CD14-positive monocyte (primary cell): ENCODE data around the gene FBXL2. TPM values are rescaled to one million over a fixed set of nuclear protein-coding genes. Genes with fewer than 3 reads are reported as not detected.

Source experiments
- DNase-seq, 3 donors: peaks; one replicate each; pipeline ENCODE4 v3.0.0-alpha.2; 2011 to 2022
- H2AFZ ChIP-seq: 2 replicates; pipeline ENCODE4 v1.6.0; 2012; ENCODE audit warnings: mild to moderate bottlenecking, low read depth, low read length, inconsistent platforms; ENCODE audit not compliant: insufficient read depth, poor library complexity, severe bottlenecking
- H3K27ac ChIP-seq, 2 donors: 1 replicate in 1 of 2; 2 replicates in 1 of 2; pipeline ENCODE4 v1.5.1; 2012 to 2013; ENCODE audit warnings: low read length in 2 of 2, control low read depth in 1 of 2, inconsistent platforms in 1 of 2, low read depth in 1 of 2, mild to moderate bottlenecking in 1 of 2
- H3K27me3 ChIP-seq, 2 donors: one replicate each; pipeline versions ENCODE4 v1.6.0 to v1.6.1; 2011 to 2013; ENCODE audit warnings: low read length in 2 of 2; ENCODE audit not compliant: control insufficient read depth in 2 of 2, insufficient read depth in 2 of 2
- H3K36me3 ChIP-seq, 2 donors: replicated peaks in 1 of 2; 1 replicate in 1 of 2; 2 replicates in 1 of 2; pipeline versions ENCODE4 v1.5.1 to v1.6.1; 2012 to 2013; ENCODE audit warnings: low read length in 2 of 2, control low read depth in 1 of 2, inconsistent platforms in 1 of 2, mild to moderate bottlenecking in 1 of 2; ENCODE audit not compliant: insufficient read depth in 2 of 2, control insufficient read depth in 1 of 2
- H3K4me1 ChIP-seq, 2 donors: 1 replicate in 1 of 2; 2 replicates in 1 of 2; pipeline versions ENCODE4 v1.5.1 to v1.6.1; 2012 to 2013; ENCODE audit warnings: low read length in 2 of 2, control low read depth in 1 of 2, inconsistent platforms in 1 of 2, mild to moderate bottlenecking in 1 of 2, moderate library complexity in 1 of 2; ENCODE audit not compliant: insufficient read depth in 2 of 2, control insufficient read depth in 1 of 2
- H3K4me2 ChIP-seq: replicated peaks from 2 replicates; pipeline ENCODE3; 2012; ENCODE audit warnings: low read length, moderate library complexity, mild to moderate bottlenecking; ENCODE audit not compliant: poor library complexity, severe bottlenecking; ENCODE audit errors: extremely low read depth
- H3K4me3 ChIP-seq, 3 experiments: fragments of 200-600 bp in 1 of 3; sonication (generic) in 1 of 3; replicated peaks in 1 of 3; 1 replicate in 2 of 3; 2 replicates in 1 of 3; pipeline ENCODE4 v1.5.1; 2011 to 2013; ENCODE audit warnings: low read length in 3 of 3, mild to moderate bottlenecking in 3 of 3, control low read depth in 2 of 3, low read depth in 2 of 3, inconsistent platforms in 1 of 3, moderate library complexity in 1 of 3
- H3K79me2 ChIP-seq: 2 replicates; pipeline ENCODE4 v1.6.0; 2012; ENCODE audit warnings: mild to moderate bottlenecking, control low read depth, inconsistent platforms, low read length, moderate library complexity; ENCODE audit not compliant: insufficient read depth
- H3K9ac ChIP-seq: 2 replicates; pipeline ENCODE4 v1.6.0; 2017; ENCODE audit warnings: low read length, mild to moderate bottlenecking; ENCODE audit not compliant: insufficient read depth, poor library complexity, severe bottlenecking
- H3K9me3 ChIP-seq, 2 donors: replicated peaks in 1 of 2; 1 replicate in 1 of 2; 2 replicates in 1 of 2; pipeline versions ENCODE4 v1.5.1 to v1.6.1; 2012 to 2013; ENCODE audit warnings: low read length in 2 of 2, control low read depth in 1 of 2; ENCODE audit not compliant: control insufficient read depth in 1 of 2, insufficient read depth in 1 of 2
- H4K20me1 ChIP-seq: 2 replicates; pipeline ENCODE4 v1.6.0; 2012; ENCODE audit warnings: mild to moderate bottlenecking, low read length, control low read depth, moderate library complexity; ENCODE audit not compliant: insufficient read depth
- H3K27ac Mint-ChIP-seq, 7 donors: one replicate each; pipeline ENCODE4 v1.8.0; 2020; ENCODE audit warnings: mild to moderate bottlenecking in 7 of 7, mixed read lengths in 7 of 7, moderate library complexity in 6 of 7, inconsistent platforms in 2 of 7
- H3K27me3 Mint-ChIP-seq, 3 donors: one replicate each; pipeline ENCODE4 v1.8.0; 2021 to 2022; ENCODE audit warnings: low read depth in 3 of 3, mild to moderate bottlenecking in 3 of 3, mixed read lengths in 3 of 3, moderate library complexity in 3 of 3, inconsistent platforms in 1 of 3
- H3K36me3 Mint-ChIP-seq, 2 donors: one replicate each; pipeline ENCODE4 v1.8.0; 2020; ENCODE audit warnings: mixed read lengths in 2 of 2, inconsistent platforms in 1 of 2, mild to moderate bottlenecking in 1 of 2
- H3K4me1 Mint-ChIP-seq: one replicate; pipeline ENCODE4 v1.8.0; 2020; ENCODE audit warnings: mild to moderate bottlenecking, mixed read lengths
- H3K4me3 Mint-ChIP-seq, 2 donors: one replicate each; pipeline ENCODE4 v1.8.0; 2020; ENCODE audit warnings: mild to moderate bottlenecking in 2 of 2, mixed read lengths in 2 of 2, moderate library complexity in 1 of 2
- H3K9me3 Mint-ChIP-seq, 7 donors: one replicate each; pipeline ENCODE4 v1.8.0; 2020 to 2022; ENCODE audit warnings: mixed read lengths in 7 of 7, mild to moderate bottlenecking in 6 of 7, moderate library complexity in 6 of 7, inconsistent platforms in 2 of 7
- WGBS: methylation state at CpG from one replicate; pipeline ENCODE4 v1.1.5; 2013; ENCODE audit warnings: missing lambda C conversion rate; ENCODE audit not compliant: insufficient coverage; 5-methylcytosine and 5-hydroxymethylcytosine counted together
- intact Hi-C, 2 donors: fragments of 100-400 bp; cut with micrococcal nuclease; formaldehyde crosslinking; loops; one replicate each; pipeline versions ENCODE4 v1.15.0 to v1.15.1; 2023
- polyA plus RNA-seq, 3 donors: library from polyadenylated mRNA; depleted of rRNA in 1 of 3; unstranded in 2 of 3; stranded (reverse) in 1 of 3; fragments of 300-500 nt in 2 of 3; fragments of >200 nt in 1 of 3; fragmentation: Illumina TruSeq in 2 of 3; gene quantifications; 1 replicate in 2 of 3; 2 replicates in 1 of 3; pipeline ENCODE4 v1.2.3, GENCODE V29; 2012 to 2021
- TF ChIP-seq, protein P1 (sequence below): fragments of 200-600 bp; IDR thresholded peaks from one replicate; pipeline ENCODE4 v1.8.0; 2022; ENCODE audit warnings: antibody characterized with exemption, mild to moderate bottlenecking

FBXL2 gene
- polyA plus RNA-seq, 3 donors = not detected

DNA sequence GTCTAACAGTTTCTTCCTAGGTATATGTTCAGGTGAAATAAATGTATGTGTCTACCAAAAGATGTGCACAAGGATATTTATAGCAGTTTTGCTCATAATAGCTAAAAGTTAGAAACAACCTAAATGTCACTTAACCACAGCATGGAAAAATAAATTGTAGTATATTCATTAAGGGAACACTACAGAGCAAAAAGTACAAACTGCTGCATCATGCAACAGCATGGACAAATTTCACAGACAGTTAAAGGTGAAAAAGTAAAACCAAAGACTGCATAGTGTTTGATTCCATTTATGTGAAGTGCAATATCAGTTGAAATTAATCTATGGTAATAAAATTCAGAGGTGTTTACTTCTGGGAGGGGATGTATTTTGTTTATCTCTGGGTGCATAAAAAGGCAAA, 62.5 kb downstream of the FBXL2 start:
- H3K4me3 Mint-ChIP-seq = no peak overlapping the region
- no peaks in the 10 kb centered on the region for H3K36me3 ChIP-seq
- no peaks in the 10 kb centered on the region for H4K20me1 ChIP-seq
- H3K4me3 ChIP-seq = no peak overlapping the region
- DNase-seq = no peak
- no peak overlapping the region for H3K27ac Mint-ChIP-seq
- H3K9ac ChIP-seq = no peak overlapping the region
- peaks cover under 1 to 2% of the 10 kb centered on the region in 2 donors for H3K9me3 ChIP-seq
- H3K9me3 Mint-ChIP-seq = peaks cover 2 to 19% (median 7%) of the 10 kb centered on the region in 7 donors
- TF ChIP-seq, protein P1, sequence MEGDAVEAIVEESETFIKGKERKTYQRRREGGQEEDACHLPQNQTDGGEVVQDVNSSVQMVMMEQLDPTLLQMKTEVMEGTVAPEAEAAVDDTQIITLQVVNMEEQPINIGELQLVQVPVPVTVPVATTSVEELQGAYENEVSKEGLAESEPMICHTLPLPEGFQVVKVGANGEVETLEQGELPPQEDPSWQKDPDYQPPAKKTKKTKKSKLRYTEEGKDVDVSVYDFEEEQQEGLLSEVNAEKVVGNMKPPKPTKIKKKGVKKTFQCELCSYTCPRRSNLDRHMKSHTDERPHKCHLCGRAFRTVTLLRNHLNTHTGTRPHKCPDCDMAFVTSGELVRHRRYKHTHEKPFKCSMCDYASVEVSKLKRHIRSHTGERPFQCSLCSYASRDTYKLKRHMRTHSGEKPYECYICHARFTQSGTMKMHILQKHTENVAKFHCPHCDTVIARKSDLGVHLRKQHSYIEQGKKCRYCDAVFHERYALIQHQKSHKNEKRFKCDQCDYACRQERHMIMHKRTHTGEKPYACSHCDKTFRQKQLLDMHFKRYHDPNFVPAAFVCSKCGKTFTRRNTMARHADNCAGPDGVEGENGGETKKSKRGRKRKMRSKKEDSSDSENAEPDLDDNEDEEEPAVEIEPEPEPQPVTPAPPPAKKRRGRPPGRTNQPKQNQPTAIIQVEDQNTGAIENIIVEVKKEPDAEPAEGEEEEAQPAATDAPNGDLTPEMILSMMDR = no peak
- no peak overlapping the region for H3K27ac ChIP-seq
- H3K36me3 Mint-ChIP-seq = no peaks in the 10 kb centered on the region
- no peaks in the 10 kb centered on the region for H3K27me3 ChIP-seq
- H3K4me1 Mint-ChIP-seq = no peaks in the 10 kb centered on the region
- no peaks in the 10 kb centered on the region for H3K79me2 ChIP-seq
- no peaks in the 10 kb centered on the region for H3K4me1 ChIP-seq
- no peak overlapping the region for H3K4me2 ChIP-seq
- intact Hi-C loops = no loop called here
- peaks cover 0 to 2% (median 0%) of the 10 kb centered on the region in 3 donors for H3K27me3 Mint-ChIP-seq
- H2AFZ ChIP-seq = no peak overlapping the region

DNA sequence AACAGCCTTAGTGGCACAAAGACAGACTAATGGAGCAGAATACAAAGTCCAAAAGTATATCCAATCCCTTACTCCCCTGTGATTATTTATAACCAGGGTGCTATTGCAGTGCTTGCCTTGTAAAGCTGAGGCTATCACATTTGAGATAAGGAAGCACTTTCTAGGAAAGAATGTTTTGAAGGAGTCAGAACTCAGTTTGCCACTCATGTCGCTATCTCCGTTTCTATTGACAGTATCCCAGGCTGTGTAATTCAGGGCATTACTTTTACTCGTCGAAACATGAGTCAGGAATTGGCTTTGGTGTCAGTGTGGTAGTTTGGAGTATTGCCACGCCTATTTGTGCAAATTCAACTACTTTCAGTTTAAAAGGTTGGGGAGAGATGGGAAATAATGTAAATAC, 78.4 kb downstream of the FBXL2 start:
- Histone ChIP-seq H2AFZ (no peak overlapping the region), H3K79me2 (no peaks in the 10 kb centered on the region), H3K4me2 (no peak overlapping the region), H3K4me1 (no peaks in the 10 kb centered on the region), H3K4me3 (no peak overlapping the region), H3K27ac (no peak overlapping the region), H3K36me3 (no peaks in the 10 kb centered on the region), H3K9me3 (no peaks in the 10 kb centered on the region), H3K27me3 (no peaks in the 10 kb centered on the region), H4K20me1 (no peaks in the 10 kb centered on the region), H3K9ac (no peak overlapping the region)
- H3K4me3 Mint-ChIP-seq = no peak overlapping the region
- no peak overlapping the region for H3K27ac Mint-ChIP-seq
- no peak for DNase-seq
- WGBS = 97% methylated on average over 4 of the region's 5 CpGs
- H3K27me3 Mint-ChIP-seq = peaks cover 4 to 7% (median 6%) of the 10 kb centered on the region in 3 donors
- peaks cover 0 to 2% (median 0%) of the 10 kb centered on the region in 7 donors for H3K9me3 Mint-ChIP-seq
- H3K36me3 Mint-ChIP-seq = no peaks in the 10 kb centered on the region
- TF ChIP-seq, protein P1 = no peak
- intact Hi-C loops = no loop called here
- H3K4me1 Mint-ChIP-seq = no peaks in the 10 kb centered on the region
